ENCODE data around the gene SOX30.
"Not testable (repeated sequence)": the region's sequence is repeated elsewhere in the genome, so short reads cannot be mapped to it uniquely, and the experiment has no call there.

Gene SOX30

GRCh38 chr5:157652377-157652692, at the start of gene SOX30:
SOX30 (minus strand) TSS chr5:157652438; CDS start chr5:157652078, 360 bp downstream.
- no peak for DNase-seq (ENCODE audit: low read depth)

- DNase-seq (ENCODE audit: low read depth), result not testable (repeated sequence)
Measured at GRCh38 chr5:157698674-157699073, 46.4 kb upstream of the SOX30 start.

GRCh38 chr5:157696154-157696553, 43.9 kb upstream of the SOX30 start:
- DNase-seq (ENCODE audit: low read depth), result not testable (repeated sequence)

GRCh38 chr5:157693816-157694215, 41.6 kb upstream of the SOX30 start:
- DNase-seq (ENCODE audit: low read depth), result not testable (repeated sequence)

GRCh38 chr5:157690690-157691433, 38.6 kb upstream of the SOX30 start:
- DNase-seq (ENCODE audit: low read depth), result no peak

GRCh38 chr5:157689942-157690689, 37.9 kb upstream of the SOX30 start:
- no peak for DNase-seq (ENCODE audit: low read depth)

- no peak for DNase-seq (ENCODE audit: low read depth)
Measured at GRCh38 chr5:157687198-157687554, 34.9 kb upstream of the SOX30 start.

GRCh38 chr5:157686276-157687197, 34.3 kb upstream of the SOX30 start:
- not testable (repeated sequence) for DNase-seq (ENCODE audit: low read depth)

GRCh38 chr5:157682257-157682656, 30.0 kb upstream of the SOX30 start:
- DNase-seq (ENCODE audit: low read depth), result no peak

GRCh38 chr5:157681048-157681447, 28.8 kb upstream of the SOX30 start:
- DNase-seq (ENCODE audit: low read depth), result no peak

- DNase-seq (ENCODE audit: low read depth), result no peak
Measured at GRCh38 chr5:157680239-157680638, 28.0 kb upstream of the SOX30 start.

- DNase-seq (ENCODE audit: low read depth), result no peak
Measured at GRCh38 chr5:157679801-157680200, 27.6 kb upstream of the SOX30 start.

GRCh38 chr5:157677931-157678330, 25.7 kb upstream of the SOX30 start:
- no peak for DNase-seq (ENCODE audit: low read depth)

- not testable (repeated sequence) for DNase-seq (ENCODE audit: low read depth)
Measured at GRCh38 chr5:157674351-157674750, 22.1 kb upstream of the SOX30 start.

- DNase-seq (ENCODE audit: low read depth), result no peak
Measured at GRCh38 chr5:157672976-157673375, 20.7 kb upstream of the SOX30 start.

GRCh38 chr5:157671592-157672330, 19.5 kb upstream of the SOX30 start:
- DNase-seq (ENCODE audit: low read depth), result no peak

- DNase-seq (ENCODE audit: low read depth), result no peak
Measured at GRCh38 chr5:157670662-157671591, 18.7 kb upstream of the SOX30 start, which contains the start of gene C5orf52. C5orf52 (plus strand) TSS chr5:157671533; CDS start chr5:157671615, 82 bp downstream.

GRCh38 chr5:157669701-157670097, 17.5 kb upstream of the SOX30 start:
- no peak for DNase-seq (ENCODE audit: low read depth)

GRCh38 chr5:157668356-157668755, 16.1 kb upstream of the SOX30 start:
- no peak for DNase-seq (ENCODE audit: low read depth)

- peak; percentile 51 for DNase-seq (ENCODE audit: low read depth)
Measured at GRCh38 chr5:157665467-157666070, 13.3 kb upstream of the SOX30 start.
